ENCODE measurements around the gene TLL1.

Gene TLL1

GRCh38 chr4:166065324-166065723, 192.3 kb downstream of the TLL1 start:
- H3K27ac ChIP-seq = peak overlapping the region; percentile 19
- no peak for TF ChIP-seq ZFX (IDR thresholded peaks at IDR 0.05; ENCODE audit: borderline replicate concordance)
- no peak for TF ChIP-seq CTCF (IDR thresholded peaks at IDR 0.05)

DNA sequence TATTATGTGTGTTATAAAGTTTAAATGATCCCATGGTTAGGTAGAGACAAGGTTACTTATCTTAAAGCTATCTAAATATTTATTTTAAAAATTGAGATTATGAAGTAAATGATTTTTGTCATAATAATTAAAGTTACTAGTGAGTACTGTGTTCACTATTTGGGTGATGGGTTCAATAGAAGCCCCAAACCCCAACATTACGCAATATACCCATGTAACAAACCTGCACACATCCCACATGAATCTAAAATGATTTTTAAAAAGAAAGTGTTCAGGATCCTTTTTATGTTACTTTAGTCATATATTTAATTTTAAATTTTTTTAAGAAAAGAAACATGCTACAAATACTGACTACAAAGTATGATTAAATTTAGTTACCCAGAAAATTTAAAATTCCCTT, 193.9 kb downstream of the TLL1 start:
- H3K27ac ChIP-seq = no peak overlapping the region
- no peak for TF ChIP-seq ZFX (IDR thresholded peaks at IDR 0.05; ENCODE audit: borderline replicate concordance)
- TF ChIP-seq CTCF (IDR thresholded peaks at IDR 0.05) = no peak

- H3K27ac ChIP-seq = no peak overlapping the region
- TF ChIP-seq CTCF (IDR thresholded peaks at IDR 0.05) (no peak), ZFX (IDR thresholded peaks at IDR 0.05; ENCODE audit: borderline replicate concordance) (no peak)
These were observed 194.9 kb downstream of the TLL1 start for GRCh38 chr4:166067915-166068314.

GRCh38 chr4:166073783-166074182, 200.7 kb downstream of the TLL1 start:
- H3K27ac ChIP-seq = no peak overlapping the region
- no peak for TF ChIP-seq CTCF (IDR thresholded peaks at IDR 0.05)
- no peak for TF ChIP-seq ZFX (IDR thresholded peaks at IDR 0.05; ENCODE audit: borderline replicate concordance)

DNA sequence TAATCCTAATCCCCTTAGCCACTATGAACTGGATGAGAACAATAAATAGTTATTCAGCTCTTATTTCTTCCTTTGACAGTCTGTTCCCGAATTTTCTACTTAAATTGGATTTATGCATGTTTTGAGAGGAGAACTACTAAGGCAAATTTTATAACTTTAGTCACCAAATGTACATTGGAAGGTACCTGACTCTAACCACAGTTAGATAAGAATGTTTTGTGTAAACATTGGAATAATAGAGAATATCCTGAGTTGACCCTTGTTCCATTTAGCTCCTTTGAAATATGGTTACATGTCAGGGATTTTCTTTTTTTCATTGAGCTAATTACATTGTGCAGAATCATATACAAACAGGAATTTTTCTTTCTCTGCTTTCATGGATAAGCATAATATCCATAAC, 202.6 kb downstream of the TLL1 start:
- no peak for TF ChIP-seq CTCF (IDR thresholded peaks at IDR 0.05)
- no peak for TF ChIP-seq ZFX (IDR thresholded peaks at IDR 0.05; ENCODE audit: borderline replicate concordance)
- no peak overlapping the region for H3K27ac ChIP-seq

GRCh38 chr4:166077782-166078181, 204.7 kb downstream of the TLL1 start:
- TF ChIP-seq ZFX (IDR thresholded peaks at IDR 0.05; ENCODE audit: borderline replicate concordance) (no peak), CTCF (IDR thresholded peaks at IDR 0.05) (no peak)
- no peak overlapping the region for H3K27ac ChIP-seq

DNA sequence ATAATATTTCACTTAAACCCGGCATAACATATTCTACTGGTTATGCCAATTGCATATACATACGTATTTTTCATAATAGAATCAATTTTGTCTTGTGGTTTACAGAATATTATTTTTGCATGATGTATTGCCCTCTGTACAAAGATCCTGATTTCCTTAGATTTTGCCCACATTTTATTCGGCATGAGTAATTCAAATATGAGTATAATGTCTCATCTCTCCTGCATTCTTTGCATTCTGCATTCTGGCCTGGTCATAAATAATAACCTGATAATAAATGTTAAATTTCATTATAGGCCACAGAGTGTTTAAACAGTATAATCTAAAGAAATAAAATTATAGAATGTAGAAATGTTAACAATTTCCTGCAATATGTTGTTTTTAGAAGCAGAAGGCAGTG, 205.3 kb downstream of the TLL1 start:
- H3K27ac ChIP-seq = no peak overlapping the region

More for the DNA sequence above, 205.3 kb downstream of the TLL1 start:
- no peak for TF ChIP-seq CTCF (IDR thresholded peaks at IDR 0.05)
- no peak for TF ChIP-seq ZFX (IDR thresholded peaks at IDR 0.05; ENCODE audit: borderline replicate concordance)
